Peyer's patch (tissue), 4 donors: ENCODE results near the gene GRIFIN. TPM values are rescaled to one million over a fixed set of nuclear protein-coding genes. Genes with fewer than 3 reads are reported as not detected.
A peak's percentile ranks its signal among the peaks of the same experiment; 100 is the strongest.

Source experiments
- DNase-seq, 3 donors: peaks; one replicate each; pipeline ENCODE4 v3.0.0-alpha.2; 2017 to 2019
- H3K27ac ChIP-seq, 4 donors: fragments of 200-600 bp; sonication (generic); one replicate each; pipeline ENCODE4 v1.5.1; 2016 to 2019
- H3K27me3 ChIP-seq, 2 donors: fragments of 200-600 bp; sonication (generic); one replicate each; pipeline ENCODE4 v1.5.1; 2019
- H3K36me3 ChIP-seq, 3 donors: fragments of 200-600 bp; sonication (generic); one replicate each; pipeline ENCODE4 v1.5.1; 2016 to 2019
- H3K4me1 ChIP-seq, 4 donors: fragments of 200-600 bp; sonication (generic); one replicate each; pipeline ENCODE4 v1.5.1; 2016 to 2019
- H3K4me3 ChIP-seq, 4 donors: fragments of 200-600 bp; sonication (generic); 1 replicate in 3 of 4; 2 replicates in 1 of 4; pipeline ENCODE4 v1.5.1; 2016 to 2019; ENCODE audit warnings: mild to moderate bottlenecking in 1 of 4
- H3K9me3 ChIP-seq, 4 donors: fragments of 200-600 bp; sonication (generic); one replicate each; pipeline ENCODE4 v1.5.1; 2016 to 2019; ENCODE audit warnings: mild to moderate bottlenecking in 1 of 4
- POLR2A ChIP-seq, 2 donors: fragments of 450-650 bp; IDR thresholded peaks; one replicate each; pipeline ENCODE4 v1.5.1; 2017; ENCODE audit warnings: antibody characterized with exemption in 2 of 2, mild to moderate bottlenecking in 2 of 2, moderate library complexity in 2 of 2
- total RNA-seq, 4 donors: library from RNA; depleted of rRNA; stranded (reverse); fragments of >200 nt; gene quantifications; one replicate each; pipeline ENCODE4 v1.1.0, GENCODE V29; 2016
- TF ChIP-seq, protein P1 (sequence below), 6 experiments: fragments of 450-650 bp in 4 of 6; fragments of 200-600 bp in 2 of 6; sonication (generic) in 1 of 6; IDR thresholded peaks; one replicate each; pipeline ENCODE4 v1.5.1; 2017 to 2019; ENCODE audit warnings: antibody characterized with exemption in 6 of 6, mild to moderate bottlenecking in 3 of 6, moderate library complexity in 1 of 6

The GRIFIN gene
- total RNA-seq, 4 donors from 2014 or later, result not detected

DNA sequence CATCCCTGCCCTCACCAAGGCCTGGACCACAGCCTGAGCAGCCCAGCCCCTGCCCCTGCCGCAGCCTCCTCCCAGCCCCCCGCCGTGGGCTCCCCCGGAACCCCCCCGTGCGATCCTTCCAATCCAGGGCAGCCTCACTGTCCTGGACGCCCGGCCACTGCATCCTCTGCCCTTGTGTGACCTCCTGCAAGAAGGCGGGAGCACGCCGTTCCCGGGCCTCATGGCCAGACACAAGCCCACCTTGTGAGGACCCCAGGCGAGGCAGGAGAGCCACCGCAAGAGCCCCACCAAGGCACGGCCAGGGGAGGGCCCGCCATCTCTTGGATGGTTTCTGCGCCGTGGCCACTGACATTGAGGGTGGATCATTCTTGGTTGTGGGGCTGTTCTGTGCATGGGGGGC lies 35.6 kb upstream of the GRIFIN start:
- peak overlapping the region; percentile 62 to 97 (median 88) for H3K27ac ChIP-seq
- no peaks in the 10 kb centered on the region for H3K36me3 ChIP-seq
- peak overlapping the region in 3 of 4 donors; percentile 20 to 32 (median 22) for H3K4me3 ChIP-seq
- no peak for DNase-seq
- no peak for TF ChIP-seq POLR2A (IDR thresholded peaks at IDR 0.05)
- TF ChIP-seq, protein P1, sequence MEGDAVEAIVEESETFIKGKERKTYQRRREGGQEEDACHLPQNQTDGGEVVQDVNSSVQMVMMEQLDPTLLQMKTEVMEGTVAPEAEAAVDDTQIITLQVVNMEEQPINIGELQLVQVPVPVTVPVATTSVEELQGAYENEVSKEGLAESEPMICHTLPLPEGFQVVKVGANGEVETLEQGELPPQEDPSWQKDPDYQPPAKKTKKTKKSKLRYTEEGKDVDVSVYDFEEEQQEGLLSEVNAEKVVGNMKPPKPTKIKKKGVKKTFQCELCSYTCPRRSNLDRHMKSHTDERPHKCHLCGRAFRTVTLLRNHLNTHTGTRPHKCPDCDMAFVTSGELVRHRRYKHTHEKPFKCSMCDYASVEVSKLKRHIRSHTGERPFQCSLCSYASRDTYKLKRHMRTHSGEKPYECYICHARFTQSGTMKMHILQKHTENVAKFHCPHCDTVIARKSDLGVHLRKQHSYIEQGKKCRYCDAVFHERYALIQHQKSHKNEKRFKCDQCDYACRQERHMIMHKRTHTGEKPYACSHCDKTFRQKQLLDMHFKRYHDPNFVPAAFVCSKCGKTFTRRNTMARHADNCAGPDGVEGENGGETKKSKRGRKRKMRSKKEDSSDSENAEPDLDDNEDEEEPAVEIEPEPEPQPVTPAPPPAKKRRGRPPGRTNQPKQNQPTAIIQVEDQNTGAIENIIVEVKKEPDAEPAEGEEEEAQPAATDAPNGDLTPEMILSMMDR (IDR thresholded peaks at IDR 0.05), result no peak
- H3K4me1 ChIP-seq, result peaks cover 0 to 55% (median 47%) of the 10 kb centered on the region in 4 donors
- H3K9me3 ChIP-seq, result no peaks in the 10 kb centered on the region
- H3K27me3 ChIP-seq, result no peaks in the 10 kb centered on the region

DNA sequence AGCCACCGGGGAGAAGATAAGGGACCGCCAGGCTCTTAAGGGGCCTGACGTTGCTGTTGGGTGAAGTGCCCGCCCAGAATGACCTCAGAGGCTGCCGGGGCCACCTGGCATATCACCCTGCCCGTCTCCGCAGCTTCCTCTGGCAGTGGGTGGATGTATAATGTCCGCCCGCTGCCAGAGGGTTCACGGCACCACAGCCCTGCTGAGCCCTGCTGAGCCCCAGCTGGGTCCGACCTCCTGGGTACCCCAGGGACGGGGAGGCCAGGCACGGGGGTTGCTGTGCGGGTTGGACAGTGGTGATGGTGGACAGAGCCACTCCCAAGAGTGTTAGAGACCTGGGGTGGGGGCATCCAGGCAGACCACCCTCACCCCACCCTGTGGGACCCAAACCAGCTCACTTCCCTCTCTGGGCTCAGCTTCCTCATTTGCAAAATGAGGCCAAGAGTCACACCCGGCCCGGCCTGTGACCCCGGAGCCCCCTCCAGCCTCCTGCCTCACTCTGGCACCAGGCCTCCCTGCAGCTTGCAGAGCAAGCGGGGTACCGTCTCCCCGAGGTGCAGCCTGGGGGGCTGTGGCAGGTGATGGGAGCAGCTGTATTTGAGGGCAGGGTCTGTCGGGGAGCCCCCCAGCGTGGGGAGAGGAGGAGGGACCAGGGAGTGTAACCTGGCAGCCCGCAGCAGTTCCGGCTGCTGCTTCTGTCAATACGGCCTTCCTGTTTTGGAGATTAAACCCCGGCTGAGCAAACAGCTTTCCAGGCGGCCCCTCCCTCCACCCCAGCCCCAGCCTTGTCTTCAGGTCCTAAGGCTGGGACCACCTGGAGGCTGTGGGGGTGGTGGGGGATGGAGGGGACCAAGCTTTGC lies 34.9 kb upstream of the GRIFIN start:
- TF ChIP-seq, protein P1 (IDR thresholded peaks at IDR 0.05), result no peak
- TF ChIP-seq POLR2A (IDR thresholded peaks at IDR 0.05), result no peak
- no peaks in the 10 kb centered on the region for H3K27me3 ChIP-seq
- peaks cover 0 to 55% (median 47%) of the 10 kb centered on the region in 4 donors for H3K4me1 ChIP-seq
- no peaks in the 10 kb centered on the region for H3K9me3 ChIP-seq
- peak overlapping the region; percentile 15 to 32 (median 21) for H3K4me3 ChIP-seq
- peak in 2 of 3 donors; percentile 88 to 91 for DNase-seq
- no peaks in the 10 kb centered on the region for H3K36me3 ChIP-seq
- peak overlapping the region; percentile 62 to 97 (median 88) for H3K27ac ChIP-seq

DNA sequence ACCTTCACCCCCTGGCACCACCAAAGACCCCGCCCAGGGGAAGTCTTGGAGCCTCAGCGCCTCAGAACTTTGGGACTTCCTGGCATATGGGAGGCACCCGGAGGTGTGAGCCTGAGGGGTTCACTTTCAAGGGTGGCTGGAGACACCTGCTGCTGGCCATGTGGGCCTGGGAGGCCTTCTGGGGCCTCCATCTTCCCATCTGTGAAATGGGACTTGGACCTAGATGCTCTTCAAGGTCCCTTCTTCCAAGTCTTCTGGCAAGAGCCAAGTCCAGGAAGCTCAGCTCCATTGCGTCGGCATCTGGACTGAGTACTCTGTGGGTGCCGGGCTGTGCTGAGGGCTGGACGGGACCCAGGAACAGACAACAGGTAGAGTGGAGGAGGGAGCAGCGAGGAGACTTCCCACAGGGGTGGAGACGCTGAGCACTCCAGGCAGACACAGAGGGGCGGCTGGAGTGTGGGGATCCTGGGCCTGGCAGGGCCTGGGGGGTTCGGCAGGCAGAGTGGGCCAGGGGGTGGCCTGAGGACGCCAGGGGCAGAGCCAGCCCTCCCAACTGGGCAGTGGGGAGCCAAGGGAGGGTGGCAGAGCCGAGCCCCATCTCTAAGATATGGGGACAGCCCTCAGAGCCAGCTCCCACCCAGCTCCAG lies 34.1 kb upstream of the GRIFIN start:
- Histone ChIP-seq H3K27me3 (no peaks in the 10 kb centered on the region), H3K4me3 (peak overlapping the region in 2 of 4 donors; percentile 16 to 32), H3K9me3 (no peaks in the 10 kb centered on the region), H3K36me3 (no peaks in the 10 kb centered on the region), H3K4me1 (peaks cover 0 to 55% (median 47%) of the 10 kb centered on the region in 4 donors), H3K27ac (peak overlapping the region; percentile 62 to 97 (median 88))
- TF ChIP-seq, protein P1 (IDR thresholded peaks at IDR 0.05), result no peak
- TF ChIP-seq POLR2A (IDR thresholded peaks at IDR 0.05), result no peak
- DNase-seq, result peak in 1 of 3 donors; percentile 54

DNA sequence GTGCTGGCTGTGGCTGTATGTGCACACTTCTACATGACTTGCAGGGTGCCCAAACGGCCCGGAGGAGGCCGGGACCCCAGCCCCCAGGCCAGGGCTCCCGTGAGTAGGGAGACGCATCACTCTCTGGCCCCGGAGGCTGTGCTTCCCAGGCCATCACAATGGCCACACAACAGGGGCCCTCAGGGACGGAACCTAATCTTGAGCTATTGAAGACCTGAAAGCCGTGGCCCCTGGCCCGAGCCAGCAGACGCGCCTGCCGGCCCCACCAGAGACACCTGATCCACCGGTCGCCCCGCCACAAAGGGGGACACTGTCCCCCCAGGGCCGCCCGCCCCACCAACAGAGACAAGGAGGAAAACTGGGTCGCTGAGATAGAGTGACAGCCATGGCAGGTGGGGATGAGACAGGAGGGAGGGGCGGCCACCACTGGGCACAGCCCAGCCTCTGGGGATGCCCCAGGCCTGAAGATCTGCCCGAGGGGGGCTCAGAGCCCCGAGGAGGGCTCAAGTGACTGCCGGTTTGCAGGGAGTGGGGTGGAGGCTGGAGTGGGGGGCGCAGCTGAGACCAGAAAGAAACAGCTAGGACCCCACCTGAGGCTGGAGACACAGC lies 33.2 kb upstream of the GRIFIN start:
- no peak for DNase-seq
- Histone ChIP-seq H3K4me1 (peaks cover 0 to 55% (median 47%) of the 10 kb centered on the region in 4 donors), H3K9me3 (no peaks in the 10 kb centered on the region), H3K36me3 (no peaks in the 10 kb centered on the region), H3K27me3 (no peaks in the 10 kb centered on the region), H3K4me3 (peak overlapping the region in 1 of 4 donors; percentile 22), H3K27ac (peak overlapping the region in 3 of 4 donors; percentile 70 to 97 (median 97))
- TF ChIP-seq, protein P1 (IDR thresholded peaks at IDR 0.05), result no peak
- TF ChIP-seq POLR2A (IDR thresholded peaks at IDR 0.05), result no peak
